Effector memory CD8-positive, alpha-beta T cell (primary cell): Measurements from ENCODE around the gene APBA1.

Experiments used
- ATAC-seq: fragments of 150-1000 bp; cut with Tn5 transposase; replicated peaks from 2 replicates; pipeline ENCODE4 v1.10.0; 2021; ENCODE audit warnings: mild to moderate bottlenecking, moderate library complexity
- DNase-seq, 3 experiments: peaks; one replicate each; pipeline ENCODE4 v3.0.0; 2021
- H3K27ac Mint-ChIP-seq, 2 donors: one replicate each; pipeline ENCODE4 v1.8.0; 2022; ENCODE audit warnings: mild to moderate bottlenecking in 2 of 2, mixed read lengths in 2 of 2, moderate library complexity in 2 of 2
- H3K27me3 Mint-ChIP-seq, 2 donors: one replicate each; pipeline ENCODE4 v1.8.0; 2022; ENCODE audit warnings: mixed read lengths in 2 of 2
- H3K36me3 Mint-ChIP-seq: one replicate; pipeline ENCODE4 v1.8.0; 2022; ENCODE audit warnings: mild to moderate bottlenecking, moderate library complexity, mixed read lengths; ENCODE audit not compliant: insufficient read depth
- H3K4me1 Mint-ChIP-seq, 2 donors: one replicate each; pipeline ENCODE4 v1.8.0; 2022; ENCODE audit warnings: low read depth in 2 of 2, mixed read lengths in 2 of 2
- H3K4me3 Mint-ChIP-seq, 2 donors: one replicate each; pipeline ENCODE4 v1.8.0; 2022; ENCODE audit warnings: mild to moderate bottlenecking in 2 of 2, mixed read lengths in 2 of 2, moderate library complexity in 2 of 2
- H3K9me3 Mint-ChIP-seq, 2 donors: one replicate each; pipeline ENCODE4 v1.8.0; 2022; ENCODE audit warnings: mixed read lengths in 2 of 2

Gene APBA1

GRCh38 chr9:69577123-69577522, 95.0 kb downstream of the APBA1 start:
- Mint-ChIP-seq H3K9me3 (no peaks in the 10 kb centered on the region), H3K27ac (no peak overlapping the region), H3K36me3 (no peaks in the 10 kb centered on the region)

GRCh38 chr9:69574057-69574456, 98.1 kb downstream of the APBA1 start:
- no peak overlapping the region for H3K4me3 Mint-ChIP-seq
- H3K36me3 Mint-ChIP-seq = no peaks in the 10 kb centered on the region
- no peak for ATAC-seq
- H3K27ac Mint-ChIP-seq = no peak overlapping the region
- DNase-seq = no peak
- H3K4me1 Mint-ChIP-seq = no peaks in the 10 kb centered on the region
- no peaks in the 10 kb centered on the region for H3K9me3 Mint-ChIP-seq
- H3K27me3 Mint-ChIP-seq = peaks cover 8 to 21% of the 10 kb centered on the region in 2 donors

More at GRCh38 chr9:69577123-69577522, 95.0 kb downstream of the APBA1 start:
- no peak for ATAC-seq
- no peaks in the 10 kb centered on the region for H3K4me1 Mint-ChIP-seq
- H3K27me3 Mint-ChIP-seq = peaks cover 15 to 28% of the 10 kb centered on the region in 2 donors
- no peak for DNase-seq
- H3K4me3 Mint-ChIP-seq = no peak overlapping the region

GRCh38 chr9:69573651-69574050, 98.5 kb downstream of the APBA1 start:
- DNase-seq = no peak
- ATAC-seq = no peak
- H3K4me1 Mint-ChIP-seq = no peaks in the 10 kb centered on the region
- no peak overlapping the region for H3K4me3 Mint-ChIP-seq
- no peak overlapping the region for H3K27ac Mint-ChIP-seq
- H3K36me3 Mint-ChIP-seq = no peaks in the 10 kb centered on the region
- no peaks in the 10 kb centered on the region for H3K9me3 Mint-ChIP-seq
- peaks cover 12 to 17% of the 10 kb centered on the region in 2 donors for H3K27me3 Mint-ChIP-seq

GRCh38 chr9:69572611-69573010, 99.6 kb downstream of the APBA1 start:
- Mint-ChIP-seq H3K27me3 (peaks cover 13 to 15% of the 10 kb centered on the region in 2 donors), H3K4me1 (no peaks in the 10 kb centered on the region)
- no peak for DNase-seq

GRCh38 chr9:69571032-69571431, 101.1 kb downstream of the APBA1 start:
- no peak for ATAC-seq
- Mint-ChIP-seq H3K27ac (no peak overlapping the region), H3K36me3 (no peaks in the 10 kb centered on the region), H3K9me3 (no peaks in the 10 kb centered on the region), H3K4me3 (no peak overlapping the region), H3K27me3 (peaks cover 15 to 17% of the 10 kb centered on the region in 2 donors), H3K4me1 (no peaks in the 10 kb centered on the region)
- DNase-seq = no peak

More at GRCh38 chr9:69572611-69573010, 99.6 kb downstream of the APBA1 start:
- Mint-ChIP-seq H3K4me3 (no peak overlapping the region), H3K36me3 (no peaks in the 10 kb centered on the region), H3K27ac (no peak overlapping the region), H3K9me3 (no peaks in the 10 kb centered on the region)
- no peak for ATAC-seq

GRCh38 chr9:69569738-69570451, 102.3 kb downstream of the APBA1 start:
- H3K4me3 Mint-ChIP-seq = no peak overlapping the region
- no peaks in the 10 kb centered on the region for H3K4me1 Mint-ChIP-seq
- no peaks in the 10 kb centered on the region for H3K36me3 Mint-ChIP-seq
- ATAC-seq (no peak), DNase-seq (no peak)
- no peak overlapping the region for H3K27ac Mint-ChIP-seq
- H3K9me3 Mint-ChIP-seq = peaks cover 0 to 2% of the 10 kb centered on the region in 2 donors
- H3K27me3 Mint-ChIP-seq = peaks cover 22 to 23% of the 10 kb centered on the region in 2 donors

GRCh38 chr9:69564557-69564956, 107.6 kb downstream of the APBA1 start:
- Mint-ChIP-seq H3K36me3 (no peaks in the 10 kb centered on the region), H3K9me3 (peaks cover 0 to 2% of the 10 kb centered on the region in 2 donors), H3K4me1 (no peaks in the 10 kb centered on the region), H3K27me3 (peaks cover 20 to 21% of the 10 kb centered on the region in 2 donors), H3K4me3 (no peak overlapping the region), H3K27ac (no peak overlapping the region)
- DNase-seq (no peak), ATAC-seq (no peak)

GRCh38 chr9:69559126-69559525, 113.0 kb downstream of the APBA1 start:
- ATAC-seq = no peak
- H3K9me3 Mint-ChIP-seq = no peaks in the 10 kb centered on the region
- H3K27me3 Mint-ChIP-seq = peaks cover 6 to 30% of the 10 kb centered on the region in 2 donors
- no peak overlapping the region for H3K4me3 Mint-ChIP-seq
- no peak for DNase-seq
- no peaks in the 10 kb centered on the region for H3K4me1 Mint-ChIP-seq
- no peak overlapping the region for H3K27ac Mint-ChIP-seq
- H3K36me3 Mint-ChIP-seq = no peaks in the 10 kb centered on the region

GRCh38 chr9:69556707-69557106, 115.5 kb downstream of the APBA1 start:
- Mint-ChIP-seq H3K27me3 (peaks cover 6 to 35% of the 10 kb centered on the region in 2 donors), H3K36me3 (no peaks in the 10 kb centered on the region), H3K4me3 (no peak overlapping the region), H3K9me3 (no peaks in the 10 kb centered on the region), H3K27ac (no peak overlapping the region), H3K4me1 (no peaks in the 10 kb centered on the region)
- no peak for DNase-seq
- ATAC-seq = no peak

- Mint-ChIP-seq H3K4me1 (no peaks in the 10 kb centered on the region), H3K36me3 (no peaks in the 10 kb centered on the region), H3K9me3 (no peaks in the 10 kb centered on the region), H3K27me3 (peaks cover 0 to 31% of the 10 kb centered on the region in 2 donors), H3K4me3 (no peak overlapping the region), H3K27ac (no peak overlapping the region)
- ATAC-seq = no peak
- DNase-seq = no peak
These were observed 116.4 kb downstream of the APBA1 start for GRCh38 chr9:69555802-69556201.

- no peak for ATAC-seq
- peaks cover 0 to 30% of the 10 kb centered on the region in 2 donors for H3K27me3 Mint-ChIP-seq
These were observed 117.2 kb downstream of the APBA1 start for GRCh38 chr9:69554945-69555344.

GRCh38 chr9:69549310-69550202, 122.6 kb downstream of the APBA1 start:
- H3K4me3 Mint-ChIP-seq = no peak overlapping the region
- peaks cover 0 to 10% of the 10 kb centered on the region in 2 donors for H3K27me3 Mint-ChIP-seq
- H3K36me3 Mint-ChIP-seq = no peaks in the 10 kb centered on the region
- no peak overlapping the region for H3K27ac Mint-ChIP-seq
- H3K4me1 Mint-ChIP-seq = peaks cover 0 to 8% of the 10 kb centered on the region in 2 donors
- no peaks in the 10 kb centered on the region for H3K9me3 Mint-ChIP-seq
- ATAC-seq (peak; percentile 89), DNase-seq (peak; percentile 1 to 20 (median 11))

More at GRCh38 chr9:69554945-69555344, 117.2 kb downstream of the APBA1 start:
- H3K9me3 Mint-ChIP-seq = no peaks in the 10 kb centered on the region
- no peaks in the 10 kb centered on the region for H3K36me3 Mint-ChIP-seq
- H3K4me1 Mint-ChIP-seq = no peaks in the 10 kb centered on the region
- H3K4me3 Mint-ChIP-seq = no peak overlapping the region
- no peak for DNase-seq
- H3K27ac Mint-ChIP-seq = no peak overlapping the region

- Mint-ChIP-seq H3K4me3 (no peak overlapping the region), H3K4me1 (peaks cover 0 to 8% of the 10 kb centered on the region in 2 donors), H3K36me3 (no peaks in the 10 kb centered on the region), H3K27ac (no peak overlapping the region), H3K27me3 (peaks cover 0 to 8% of the 10 kb centered on the region in 2 donors), H3K9me3 (no peaks in the 10 kb centered on the region)
- DNase-seq = no peak
- no peak for ATAC-seq
These were observed 123.5 kb downstream of the APBA1 start for GRCh38 chr9:69548681-69549080.
